NCI-H2107 treated with DMSO at 0.1 percent for 48 hours (cell line): ENCODE results near the gene ARHGAP18.

Source experiments
- DNase-seq: peaks from one replicate; lab custom pipeline; 2025; ENCODE audit not compliant: unreplicated experiment; lab: John Stamatoyannopoulos, UW

ARHGAP18 gene

GRCh38 chr6:129546702-129547101, 163.3 kb downstream of the ARHGAP18 start:
- no peak for DNase-seq

GRCh38 chr6:129544892-129545612, 164.9 kb downstream of the ARHGAP18 start:
- no peak for DNase-seq

- DNase-seq = no peak
Observed at GRCh38 chr6:129543981-129544380, 166.0 kb downstream of the ARHGAP18 start.

- DNase-seq = no peak
Observed at GRCh38 chr6:129542705-129543104, 167.3 kb downstream of the ARHGAP18 start.

GRCh38 chr6:129539032-129539431, 170.9 kb downstream of the ARHGAP18 start:
- DNase-seq = no peak

- DNase-seq = no peak
Observed at GRCh38 chr6:129536271-129536670, 173.7 kb downstream of the ARHGAP18 start.

GRCh38 chr6:129534926-129535325, 175.1 kb downstream of the ARHGAP18 start:
- DNase-seq = no peak
